DOHH2 (cell line): ENCODE results near the gene OR56A5.

ENCODE experiments used
- CTCF ChIP-seq: fragments of 200-600 bp; sonication (generic); IDR thresholded peaks from one replicate; pipeline ENCODE4 v1.5.1; 2014; ENCODE audit warnings: antibody characterized with exemption, mild to moderate bottlenecking, low read depth, low read length; ENCODE audit not compliant: poor library complexity, severe bottlenecking
- EZH2phosphoT487 ChIP-seq: fragments of 200-600 bp; sonication (generic); IDR thresholded peaks from 2 replicates; pipeline ENCODE4 v1.6.1; 2017; ENCODE audit warnings: borderline replicate concordance, mild to moderate bottlenecking, antibody characterized with exemption, low read length, moderate library complexity, mixed read lengths

GRCh38 chr11:5937868-5938602, 30.3 kb downstream of the OR56A5 start:
- TF ChIP-seq CTCF (no peak), EZH2phosphoT487 (no peak)
